HCT116 (cell line): ENCODE data around the gene MADCAM1. TPM values are rescaled to one million over a fixed set of nuclear protein-coding genes. Genes with fewer than 3 reads are reported as not detected.

Experiments
- ELF1 ChIP-seq: IDR thresholded peaks from 2 replicates; pipeline ENCODE4 v1.6.1; 2012; ENCODE audit warnings: low read depth, borderline replicate concordance
- EZH2 ChIP-seq: fragments of 200-600 bp; sonication (generic); IDR thresholded peaks from 2 replicates; pipeline ENCODE4 v1.6.1; 2017; ENCODE audit warnings: antibody characterized with exemption, mixed run types
- JUND ChIP-seq: IDR thresholded peaks from 2 replicates; pipeline ENCODE4 v1.6.1; 2012
- POLR2A ChIP-seq: IDR thresholded peaks from 2 replicates; pipeline ENCODE4 v1.7.0; 2011; ENCODE audit warnings: borderline replicate concordance; ENCODE audit not compliant: insufficient read depth, insufficient read length; ENCODE audit errors: extremely low read depth
- POLR2AphosphoS5 ChIP-seq: IDR thresholded peaks from 2 replicates; pipeline ENCODE4 v1.6.1; 2011; ENCODE audit warnings: mild to moderate bottlenecking, low read depth, low read length, moderate library complexity
- REST ChIP-seq: IDR thresholded peaks from 2 replicates; pipeline ENCODE4 v1.6.1; 2012; ENCODE audit warnings: low read depth
- SIN3A ChIP-seq: IDR thresholded peaks from 2 replicates; pipeline ENCODE4 v1.6.1; 2012; ENCODE audit warnings: low read depth
- SP1 ChIP-seq: IDR thresholded peaks from 2 replicates; pipeline ENCODE4 v1.6.1; 2012; ENCODE audit warnings: low read depth
- SRF ChIP-seq: IDR thresholded peaks from 2 replicates; pipeline ENCODE4 v1.6.1; 2012; ENCODE audit warnings: low read depth
- TCF7L2 ChIP-seq: IDR thresholded peaks from 2 replicates; pipeline ENCODE4 v1.7.0; 2011; ENCODE audit warnings: borderline replicate concordance, inconsistent platforms; ENCODE audit not compliant: insufficient read depth, insufficient read length; ENCODE audit errors: extremely low read depth
- ZFX ChIP-seq: fragments of 450-650 bp; IDR thresholded peaks from 2 replicates; pipeline ENCODE4 v1.6.1; 2017
- ZNF274 ChIP-seq: fragments of 200-500 bp; sonication (Bioruptor generic); IDR thresholded peaks from 2 replicates; pipeline ENCODE4 v1.6.1; 2014; ENCODE audit warnings: mild to moderate bottlenecking, low read depth, low read length, inconsistent platforms
- total RNA-seq: library from RNA; stranded (reverse); gene quantifications from one replicate; pipeline ENCODE4 v1.2.1, GENCODE V29; 2021; ENCODE audit not compliant: unreplicated experiment
- TF ChIP-seq, protein P1 (sequence below): IDR thresholded peaks from 2 replicates; pipeline ENCODE4 v1.6.1; 2012

The MADCAM1 gene
- total RNA-seq, 1 experiment from 2014 or later = 0.57 TPM

DNA sequence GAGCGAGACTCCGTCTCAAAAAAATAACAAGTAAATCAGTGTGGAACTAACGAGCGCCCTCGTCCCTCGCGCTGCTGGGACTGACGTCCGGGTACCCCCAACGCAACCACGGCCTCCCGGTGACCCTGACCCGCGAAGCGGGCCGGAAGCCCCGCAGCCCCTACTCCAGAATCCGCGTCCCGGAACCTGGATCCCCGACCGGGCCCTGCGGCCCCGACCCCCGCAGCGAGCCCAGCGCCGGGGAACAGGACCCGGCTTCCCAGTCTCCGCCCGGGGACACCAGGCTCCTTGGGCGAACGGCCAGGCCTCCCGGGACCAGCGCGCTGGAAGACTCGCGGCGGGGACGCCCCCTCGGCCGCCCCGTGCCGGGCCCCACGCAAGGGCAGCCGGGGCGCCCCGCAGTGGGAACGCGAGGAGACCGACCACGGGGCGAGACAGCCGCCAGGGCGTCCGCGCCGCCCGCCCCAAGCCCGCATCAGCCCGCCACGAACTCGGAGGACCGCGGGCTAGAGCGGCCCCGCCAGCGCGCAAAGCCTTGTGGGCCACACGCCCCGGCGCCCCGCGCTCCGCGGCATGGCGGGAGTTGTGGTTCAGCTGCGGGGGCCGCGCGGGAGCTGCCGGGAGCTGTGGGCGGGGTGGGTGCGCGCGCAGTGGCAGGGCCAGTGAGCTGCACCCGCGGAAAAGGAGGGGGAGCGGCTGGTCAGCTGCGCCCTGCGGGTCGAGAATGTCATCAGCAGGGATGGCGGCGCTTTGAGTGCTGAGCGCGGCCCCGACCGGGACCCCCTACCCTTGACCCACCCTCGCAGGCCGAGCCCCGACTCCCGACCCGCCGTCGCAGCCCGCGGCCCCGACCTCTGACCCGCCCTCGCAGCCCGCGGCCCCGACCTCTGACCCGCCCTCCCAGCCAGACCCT, 7.5 kb upstream of the MADCAM1 start (continued):
- TF ChIP-seq EZH2 = no peak
- TF ChIP-seq POLR2A = peak; percentile 72
- TF ChIP-seq SIN3A = peak; percentile 60; the same call in 1 of the 2 replicates
- peak; percentile 93 for TF ChIP-seq ZFX
- peak; percentile 81 for TF ChIP-seq POLR2AphosphoS5
- peak; percentile 46 for TF ChIP-seq TCF7L2
- TF ChIP-seq, protein P1, sequence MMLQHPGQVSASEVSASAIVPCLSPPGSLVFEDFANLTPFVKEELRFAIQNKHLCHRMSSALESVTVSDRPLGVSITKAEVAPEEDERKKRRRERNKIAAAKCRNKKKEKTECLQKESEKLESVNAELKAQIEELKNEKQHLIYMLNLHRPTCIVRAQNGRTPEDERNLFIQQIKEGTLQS = no peak
- peak; percentile 72 for TF ChIP-seq SP1
- TF ChIP-seq SRF = no peak
- TF ChIP-seq JUND = no peak
- TF ChIP-seq ELF1 = no peak
- TF ChIP-seq ZNF274 = no peak
- TF ChIP-seq REST = no peak
